Calu3 (cell line): ENCODE data around the gene HTRA1. TPM values are rescaled to one million over a fixed set of nuclear protein-coding genes. Genes with fewer than 3 reads are reported as not detected.

Experiments used
- BruUV-seq: library from RNA; stranded (reverse); fragments of 400-500 nt; replicated peaks from 2 replicates; lab custom pipeline; 2021; lab: Mats Ljungman, UMichigan
- CTCF ChIA-PET: fragments of 300-600 bp; sonication (Branson Sonifier 250); formaldehyde crosslinking; loops from one replicate; lab custom pipeline; 2022; ENCODE audit warnings: antibody characterized with exemption; lab: Charles Lee
- DNase-seq: peaks from one replicate; pipeline ENCODE4 v3.0.0; 2022
- H3K27ac Mint-ChIP-seq: one replicate; pipeline ENCODE4 v1.8.0; 2022; ENCODE audit warnings: mixed read lengths; ENCODE audit not compliant: unreplicated experiment
- H3K27me3 Mint-ChIP-seq: one replicate; pipeline ENCODE4 v1.8.0; 2022; ENCODE audit warnings: mixed read lengths; ENCODE audit not compliant: unreplicated experiment
- H3K36me3 Mint-ChIP-seq: one replicate; pipeline ENCODE4 v1.8.0; 2022; ENCODE audit warnings: mild to moderate bottlenecking, moderate library complexity, mixed read lengths; ENCODE audit not compliant: insufficient read depth, unreplicated experiment
- H3K4me1 Mint-ChIP-seq: one replicate; pipeline ENCODE4 v1.8.0; 2022; ENCODE audit warnings: mild to moderate bottlenecking, low read depth, mixed read lengths; ENCODE audit not compliant: unreplicated experiment
- H3K4me3 Mint-ChIP-seq: one replicate; pipeline ENCODE4 v1.8.0; 2022; ENCODE audit warnings: mild to moderate bottlenecking, low read depth, moderate library complexity, mixed read lengths; ENCODE audit not compliant: unreplicated experiment
- H3K9me3 Mint-ChIP-seq: one replicate; pipeline ENCODE4 v1.8.0; 2022; ENCODE audit warnings: low read depth, mixed read lengths; ENCODE audit not compliant: unreplicated experiment
- intact Hi-C: fragments of 100-400 bp; cut with micrococcal nuclease; formaldehyde crosslinking; loops from one replicate; pipeline ENCODE4 v1.10.0; 2022; ENCODE audit not compliant: unreplicated experiment
- total RNA-seq: library from RNA; stranded (reverse); gene quantifications from 2 replicates; pipeline ENCODE4 v1.2.3, GENCODE V29; 2022
- TF ChIP-seq, protein P1 (sequence below): fragments of 200-600 bp; IDR thresholded peaks from one replicate; pipeline ENCODE4 v1.8.0; 2022; ENCODE audit warnings: antibody characterized with exemption; ENCODE audit not compliant: unreplicated experiment

Gene HTRA1
- total RNA-seq, 1 experiment from 2014 or later: 1.3 TPM

DNA sequence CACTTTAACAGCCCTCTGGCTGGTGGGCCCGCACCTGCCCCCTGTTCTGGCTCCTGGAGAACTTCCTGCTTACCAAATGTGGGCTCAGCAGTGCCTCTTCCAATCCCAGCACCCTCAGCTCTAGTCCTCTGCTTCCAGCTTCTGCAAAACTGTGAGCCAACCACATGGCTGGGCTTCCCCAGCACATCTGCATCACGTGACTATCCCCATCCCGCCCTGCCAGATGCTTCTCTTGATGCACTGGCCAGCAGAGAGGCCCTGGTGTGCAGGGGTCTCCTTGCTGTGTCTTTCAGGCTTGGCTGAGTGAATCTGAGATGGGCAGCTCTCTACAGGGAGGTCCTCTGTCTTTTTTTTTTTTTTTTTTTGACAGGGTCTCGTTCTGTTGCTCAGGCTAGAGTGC, 55.4 kb downstream of the HTRA1 start:
- intact Hi-C loops: no loop called here
- DNase-seq: no peak
- BruUV-seq: no TSS peak
- CTCF ChIA-PET: interaction anchor here (0.7 kb wide), 1 partner anchor 943 kb away, joined by 4 read pairs; no protein-coding TSS in a partner anchor
- H3K27ac Mint-ChIP-seq: no peak overlapping the region
- peaks cover 25% of the 10 kb centered on the region for H3K27me3 Mint-ChIP-seq
- TF ChIP-seq, protein P1, sequence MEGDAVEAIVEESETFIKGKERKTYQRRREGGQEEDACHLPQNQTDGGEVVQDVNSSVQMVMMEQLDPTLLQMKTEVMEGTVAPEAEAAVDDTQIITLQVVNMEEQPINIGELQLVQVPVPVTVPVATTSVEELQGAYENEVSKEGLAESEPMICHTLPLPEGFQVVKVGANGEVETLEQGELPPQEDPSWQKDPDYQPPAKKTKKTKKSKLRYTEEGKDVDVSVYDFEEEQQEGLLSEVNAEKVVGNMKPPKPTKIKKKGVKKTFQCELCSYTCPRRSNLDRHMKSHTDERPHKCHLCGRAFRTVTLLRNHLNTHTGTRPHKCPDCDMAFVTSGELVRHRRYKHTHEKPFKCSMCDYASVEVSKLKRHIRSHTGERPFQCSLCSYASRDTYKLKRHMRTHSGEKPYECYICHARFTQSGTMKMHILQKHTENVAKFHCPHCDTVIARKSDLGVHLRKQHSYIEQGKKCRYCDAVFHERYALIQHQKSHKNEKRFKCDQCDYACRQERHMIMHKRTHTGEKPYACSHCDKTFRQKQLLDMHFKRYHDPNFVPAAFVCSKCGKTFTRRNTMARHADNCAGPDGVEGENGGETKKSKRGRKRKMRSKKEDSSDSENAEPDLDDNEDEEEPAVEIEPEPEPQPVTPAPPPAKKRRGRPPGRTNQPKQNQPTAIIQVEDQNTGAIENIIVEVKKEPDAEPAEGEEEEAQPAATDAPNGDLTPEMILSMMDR: no peak
- H3K4me1 Mint-ChIP-seq: no peaks in the 10 kb centered on the region
- no peaks in the 10 kb centered on the region for H3K9me3 Mint-ChIP-seq
- H3K4me3 Mint-ChIP-seq: no peak overlapping the region
- no peaks in the 10 kb centered on the region for H3K36me3 Mint-ChIP-seq

DNA sequence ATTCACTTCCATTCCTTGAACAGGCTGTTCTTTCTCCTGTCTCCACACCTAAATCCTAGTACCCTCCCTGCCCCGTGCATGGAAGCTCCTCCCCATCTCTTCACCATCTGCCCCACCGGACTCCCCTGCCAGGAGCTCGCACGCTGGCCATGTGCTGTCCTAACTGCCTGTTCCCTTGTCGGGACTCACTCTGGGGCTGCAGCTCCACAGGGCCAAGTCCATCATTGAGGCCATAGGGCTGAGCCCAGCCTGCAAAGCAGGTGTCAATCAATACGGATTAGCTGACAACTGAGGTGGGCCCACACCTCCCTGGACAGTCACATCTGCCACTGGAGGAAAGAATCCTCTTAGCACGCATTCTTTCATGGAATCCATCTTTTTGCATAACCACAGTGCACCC, 57.8 kb downstream of the HTRA1 start:
- Mint-ChIP-seq H3K4me1 (no peaks in the 10 kb centered on the region), H3K4me3 (no peak overlapping the region), H3K36me3 (no peaks in the 10 kb centered on the region), H3K27ac (no peak overlapping the region), H3K27me3 (peaks cover 49% of the 10 kb centered on the region), H3K9me3 (no peaks in the 10 kb centered on the region)
- TF ChIP-seq, protein P1: no peak
- no peak for DNase-seq
- BruUV-seq: no TSS peak
- CTCF ChIA-PET: no interaction called here
- intact Hi-C loops: no loop called here

GRCh38 chr10:122519873-122520272, 58.5 kb downstream of the HTRA1 start:
- H3K36me3 Mint-ChIP-seq: no peaks in the 10 kb centered on the region
- no peak for DNase-seq
- H3K4me3 Mint-ChIP-seq: no peak overlapping the region
- H3K9me3 Mint-ChIP-seq: no peaks in the 10 kb centered on the region
- CTCF ChIA-PET: no interaction called here
- intact Hi-C loops: no loop called here
- TF ChIP-seq, protein P1: no peak
- BruUV-seq: no TSS peak
- H3K27me3 Mint-ChIP-seq: peaks cover 56% of the 10 kb centered on the region
- no peaks in the 10 kb centered on the region for H3K4me1 Mint-ChIP-seq
- H3K27ac Mint-ChIP-seq: no peak overlapping the region

- no peak overlapping the region for H3K4me3 Mint-ChIP-seq
These were observed 59.7 kb downstream of the HTRA1 start for GRCh38 chr10:122521011-122521410.

More at GRCh38 chr10:122521011-122521410, 59.7 kb downstream of the HTRA1 start:
- Mint-ChIP-seq H3K9me3 (no peaks in the 10 kb centered on the region), H3K27ac (no peak overlapping the region), H3K36me3 (no peaks in the 10 kb centered on the region), H3K4me1 (no peaks in the 10 kb centered on the region), H3K27me3 (peaks cover 65% of the 10 kb centered on the region)
- TF ChIP-seq, protein P1: no peak
- no peak for DNase-seq
- CTCF ChIA-PET: no interaction called here
- no TSS peak for BruUV-seq
- intact Hi-C loops: no loop called here
